ENCODE data around the gene MACF1. TPM values are rescaled to one million over a fixed set of nuclear protein-coding genes. Genes with fewer than 3 reads are reported as not detected.
A peak's percentile ranks its signal among the peaks of the same experiment; 100 is the strongest.

The MACF1 gene
- total and polyA plus RNA-seq, 2 of the 13 experiments (the other 11 are each of a cell fraction or from before 2014, with no cell fraction given), result 36.7 to 65.4 TPM

DNA sequence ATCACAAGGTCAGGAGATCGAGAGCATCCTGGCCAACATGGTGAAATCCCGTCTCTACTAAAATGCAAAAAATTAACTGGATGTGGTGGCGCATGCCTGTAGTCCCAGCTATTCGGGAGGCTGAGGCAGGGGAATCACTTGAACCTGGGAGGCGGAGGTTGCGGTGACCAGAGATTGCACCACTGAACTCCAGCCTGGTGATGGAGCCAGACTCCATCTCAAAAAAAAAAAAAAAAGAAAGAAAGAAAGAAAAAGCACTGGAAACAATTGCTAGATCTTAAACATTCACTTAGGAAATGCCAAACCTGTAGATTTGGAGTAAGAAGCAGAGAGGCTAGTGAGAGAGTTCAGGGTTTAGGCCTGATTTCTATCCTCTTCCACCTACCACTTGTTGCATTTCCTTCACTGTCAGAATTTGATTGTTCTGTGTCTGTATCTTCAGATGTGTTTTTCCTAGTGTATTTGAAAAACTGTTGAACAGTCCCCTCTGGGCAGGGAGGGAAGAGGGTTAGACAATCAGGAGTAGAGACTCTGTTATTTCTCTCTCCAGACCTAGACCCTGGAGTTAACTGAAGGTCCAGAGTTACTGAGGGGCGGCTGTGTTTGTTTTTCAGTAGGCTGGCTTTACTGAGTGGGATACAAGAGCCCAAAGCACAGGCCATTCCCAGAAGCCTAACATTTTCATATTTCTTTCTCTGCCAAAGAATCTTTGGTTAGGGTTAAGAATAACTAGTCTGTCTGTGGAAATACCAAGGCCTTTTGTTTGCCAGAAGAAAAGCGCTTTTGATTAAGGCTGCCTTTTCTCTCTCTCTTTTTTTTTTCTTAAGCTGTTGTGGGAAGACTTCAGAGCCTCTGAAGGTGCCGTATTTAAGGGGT lies 31.1 kb upstream of the MACF1 start:
- CTCF ChIA-PET (ENCODE audit: low intra/inter-chr PET ratio, low total read pairs), result interaction anchor here (1.0 kb wide), 1 partner anchor 86 kb away, joined by 3 read pairs; no protein-coding TSS in a partner anchor

More for the DNA sequence above, 31.1 kb upstream of the MACF1 start:
- Histone ChIP-seq H3K27me3 (ENCODE audit: control insufficient read depth in 1 of 2, insufficient read depth in 2 of 2, low read length in 2 of 2) (no peaks in the 10 kb centered on the region), H3K79me2 (ENCODE audit: insufficient read depth, low read length) (peaks cover 59% of the 10 kb centered on the region), H3K4me2 (ENCODE audit: low read depth, low read length) (peak overlapping the region; percentile 41), H3K9ac (ENCODE audit: insufficient read depth, low read depth, low read length) (no peak overlapping the region), H3K4me1 (ENCODE audit: insufficient read depth, low read length) (peaks cover 90% of the 10 kb centered on the region), H4K20me1 (ENCODE audit: insufficient read depth, low read length) (peaks cover 16% of the 10 kb centered on the region), H3K9me3 (ENCODE audit: low read length) (no peaks in the 10 kb centered on the region), H3K27ac (ENCODE audit: extremely low read length, insufficient read depth, low read length) (peak overlapping the region; percentile 24), H3K4me3 (replicated peaks in 1 of 3; ENCODE audit: insufficient read depth in 1 of 3, low read depth in 2 of 3, low read length in 3 of 3) (no peak overlapping the region), H2AFZ (ENCODE audit: low read length) (no peak overlapping the region), H3K36me3 (replicated peaks in 1 of 2; ENCODE audit: control insufficient read depth in 1 of 2, insufficient read depth in 2 of 2, low read length in 2 of 2) (no peaks in the 10 kb centered on the region)
- in situ Hi-C loops (cut with HindIII; ENCODE audit: extremely low pct_ligation_motif_present, low pct_unique_long_range_greater_than_20kb) (no loop called here), intact Hi-C loops (cut with micrococcal nuclease; ENCODE audit: unreplicated experiment) (loop anchor here (5.0 kb wide), 1 partner anchor 66 kb away; no protein-coding TSS in a partner anchor)
- DNase-seq (ENCODE audit: low spot score) (no peak), FAIRE-seq (peak; percentile 26), ATAC-seq (peak; percentile 75)
- POLR2A ChIA-PET, result no interaction called here
- TF ChIP-seq ZSCAN21 (CRISPR knock-in tag; IDR thresholded peaks at IDR 0.05; ENCODE audit: borderline replicate concordance), result no peak
- TF ChIP-seq, protein P1, sequence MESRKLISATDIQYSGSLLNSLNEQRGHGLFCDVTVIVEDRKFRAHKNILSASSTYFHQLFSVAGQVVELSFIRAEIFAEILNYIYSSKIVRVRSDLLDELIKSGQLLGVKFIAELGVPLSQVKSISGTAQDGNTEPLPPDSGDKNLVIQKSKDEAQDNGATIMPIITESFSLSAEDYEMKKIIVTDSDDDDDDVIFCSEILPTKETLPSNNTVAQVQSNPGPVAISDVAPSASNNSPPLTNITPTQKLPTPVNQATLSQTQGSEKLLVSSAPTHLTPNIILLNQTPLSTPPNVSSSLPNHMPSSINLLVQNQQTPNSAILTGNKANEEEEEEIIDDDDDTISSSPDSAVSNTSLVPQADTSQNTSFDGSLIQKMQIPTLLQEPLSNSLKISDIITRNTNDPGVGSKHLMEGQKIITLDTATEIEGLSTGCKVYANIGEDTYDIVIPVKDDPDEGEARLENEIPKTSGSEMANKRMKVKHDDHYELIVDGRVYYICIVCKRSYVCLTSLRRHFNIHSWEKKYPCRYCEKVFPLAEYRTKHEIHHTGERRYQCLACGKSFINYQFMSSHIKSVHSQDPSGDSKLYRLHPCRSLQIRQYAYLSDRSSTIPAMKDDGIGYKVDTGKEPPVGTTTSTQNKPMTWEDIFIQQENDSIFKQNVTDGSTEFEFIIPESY (CRISPR knock-in tag; IDR thresholded peaks at IDR 0.05), result peak; percentile 24; the same call in 1 of the 2 replicates
- no peak for TF ChIP-seq RAD51 (IDR thresholded peaks at IDR 0.05; ENCODE audit: borderline replicate concordance)
- TF ChIP-seq, protein P2, sequence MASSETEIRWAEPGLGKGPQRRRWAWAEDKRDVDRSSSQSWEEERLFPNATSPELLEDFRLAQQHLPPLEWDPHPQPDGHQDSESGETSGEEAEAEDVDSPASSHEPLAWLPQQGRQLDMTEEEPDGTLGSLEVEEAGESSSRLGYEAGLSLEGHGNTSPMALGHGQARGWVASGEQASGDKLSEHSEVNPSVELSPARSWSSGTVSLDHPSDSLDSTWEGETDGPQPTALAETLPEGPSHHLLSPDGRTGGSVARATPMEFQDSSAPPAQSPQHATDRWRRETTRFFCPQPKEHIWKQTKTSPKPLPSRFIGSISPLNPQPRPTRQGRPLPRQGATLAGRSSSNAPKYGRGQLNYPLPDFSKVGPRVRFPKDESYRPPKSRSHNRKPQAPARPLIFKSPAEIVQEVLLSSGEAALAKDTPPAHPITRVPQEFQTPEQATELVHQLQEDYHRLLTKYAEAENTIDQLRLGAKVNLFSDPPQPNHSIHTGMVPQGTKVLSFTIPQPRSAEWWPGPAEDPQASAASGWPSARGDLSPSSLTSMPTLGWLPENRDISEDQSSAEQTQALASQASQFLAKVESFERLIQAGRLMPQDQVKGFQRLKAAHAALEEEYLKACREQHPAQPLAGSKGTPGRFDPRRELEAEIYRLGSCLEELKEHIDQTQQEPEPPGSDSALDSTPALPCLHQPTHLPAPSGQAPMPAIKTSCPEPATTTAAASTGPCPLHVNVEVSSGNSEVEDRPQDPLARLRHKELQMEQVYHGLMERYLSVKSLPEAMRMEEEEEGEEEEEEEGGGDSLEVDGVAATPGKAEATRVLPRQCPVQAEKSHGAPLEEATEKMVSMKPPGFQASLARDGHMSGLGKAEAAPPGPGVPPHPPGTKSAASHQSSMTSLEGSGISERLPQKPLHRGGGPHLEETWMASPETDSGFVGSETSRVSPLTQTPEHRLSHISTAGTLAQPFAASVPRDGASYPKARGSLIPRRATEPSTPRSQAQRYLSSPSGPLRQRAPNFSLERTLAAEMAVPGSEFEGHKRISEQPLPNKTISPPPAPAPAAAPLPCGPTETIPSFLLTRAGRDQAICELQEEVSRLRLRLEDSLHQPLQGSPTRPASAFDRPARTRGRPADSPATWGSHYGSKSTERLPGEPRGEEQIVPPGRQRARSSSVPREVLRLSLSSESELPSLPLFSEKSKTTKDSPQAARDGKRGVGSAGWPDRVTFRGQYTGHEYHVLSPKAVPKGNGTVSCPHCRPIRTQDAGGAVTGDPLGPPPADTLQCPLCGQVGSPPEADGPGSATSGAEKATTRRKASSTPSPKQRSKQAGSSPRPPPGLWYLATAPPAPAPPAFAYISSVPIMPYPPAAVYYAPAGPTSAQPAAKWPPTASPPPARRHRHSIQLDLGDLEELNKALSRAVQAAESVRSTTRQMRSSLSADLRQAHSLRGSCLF (CRISPR knock-in tag; IDR thresholded peaks at IDR 0.05; ENCODE audit: borderline replicate concordance), result no peak
- no peak for TF ChIP-seq GTF2F1 (IDR thresholded peaks at IDR 0.05; ENCODE audit: low read length)
- TF ChIP-seq, protein P3, sequence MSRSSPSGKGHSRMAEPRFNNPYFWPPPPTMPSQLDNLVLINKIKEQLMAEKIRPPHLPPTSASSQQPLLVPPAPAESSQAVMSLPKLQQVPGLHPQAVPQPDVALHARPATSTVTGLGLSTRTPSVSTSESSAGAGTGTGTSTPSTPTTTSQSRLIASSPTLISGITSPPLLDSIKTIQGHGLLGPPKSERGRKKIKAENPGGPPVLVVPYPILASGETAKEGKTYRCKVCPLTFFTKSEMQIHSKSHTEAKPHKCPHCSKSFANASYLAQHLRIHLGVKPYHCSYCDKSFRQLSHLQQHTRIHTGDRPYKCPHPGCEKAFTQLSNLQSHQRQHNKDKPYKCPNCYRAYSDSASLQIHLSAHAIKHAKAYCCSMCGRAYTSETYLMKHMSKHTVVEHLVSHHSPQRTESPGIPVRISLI (CRISPR knock-in tag; IDR thresholded peaks at IDR 0.05; ENCODE audit: borderline replicate concordance), result 0 out of 2 replicates have a peak, but pooled peaks have one; percentile 25
- TF ChIP-seq, protein P4, sequence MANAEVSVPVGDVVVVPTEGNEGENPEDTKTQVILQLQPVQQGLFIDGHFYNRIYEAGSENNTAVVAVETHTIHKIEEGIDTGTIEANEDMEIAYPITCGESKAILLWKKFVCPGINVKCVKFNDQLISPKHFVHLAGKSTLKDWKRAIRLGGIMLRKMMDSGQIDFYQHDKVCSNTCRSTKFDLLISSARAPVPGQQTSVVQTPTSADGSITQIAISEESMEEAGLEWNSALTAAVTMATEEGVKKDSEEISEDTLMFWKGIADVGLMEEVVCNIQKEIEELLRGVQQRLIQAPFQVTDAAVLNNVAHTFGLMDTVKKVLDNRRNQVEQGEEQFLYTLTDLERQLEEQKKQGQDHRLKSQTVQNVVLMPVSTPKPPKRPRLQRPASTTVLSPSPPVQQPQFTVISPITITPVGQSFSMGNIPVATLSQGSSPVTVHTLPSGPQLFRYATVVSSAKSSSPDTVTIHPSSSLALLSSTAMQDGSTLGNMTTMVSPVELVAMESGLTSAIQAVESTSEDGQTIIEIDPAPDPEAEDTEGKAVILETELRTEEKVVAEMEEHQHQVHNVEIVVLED (CRISPR knock-in tag; IDR thresholded peaks at IDR 0.05; ENCODE audit: borderline replicate concordance), result no peak
- no TSS peak for BruUV-seq (replicated peaks)
- WGBS (ENCODE audit: low lambda C conversion rate), result 77% methylated on average over 9 of the region's 9 CpGs

Data from HepG2 (cell line).